ENCODE data around the gene CDKAL1.

The CDKAL1 gene

DNA sequence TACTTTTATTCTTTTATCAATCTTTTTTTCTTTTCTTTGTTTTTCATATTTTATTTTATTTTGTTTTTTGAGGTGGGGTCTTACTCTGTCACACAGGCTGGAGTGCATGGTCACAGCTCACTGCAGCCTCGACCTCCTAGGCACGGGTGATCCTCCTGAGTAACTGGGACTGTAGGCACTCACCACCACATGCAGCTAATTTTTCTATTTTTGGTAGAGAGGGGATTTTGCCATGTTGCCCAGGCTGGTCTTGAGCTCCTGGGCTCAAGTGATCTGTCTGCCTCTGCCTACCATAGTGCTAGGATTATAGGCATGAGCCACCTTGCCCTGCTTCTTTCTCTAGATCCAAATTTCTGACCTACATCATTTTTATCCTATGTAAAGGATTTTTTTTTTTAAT, 153.2 kb downstream of the CDKAL1 start:
- Histone ChIP-seq H3K4me3 (ENCODE audit: low read length) (no peak overlapping the region), H3K79me2 (ENCODE audit: low read length) (peaks cover 11% of the 10 kb centered on the region), H3K27ac (ENCODE audit: low read length) (no peak overlapping the region), H3K9me3 (ENCODE audit: insufficient read depth, low read length) (no peaks in the 10 kb centered on the region), H3K4me1 (ENCODE audit: low read length) (peaks cover 21% of the 10 kb centered on the region), H3K36me3 (replicated peaks; ENCODE audit: low read depth, low read length) (no peaks in the 10 kb centered on the region), H2AFZ (ENCODE audit: low read depth, low read length) (no peak overlapping the region), H3K4me2 (ENCODE audit: low read length) (peak overlapping the region; percentile 25; the same call in 1 of the 2 replicates), H3K27me3 (ENCODE audit: low read depth, low read length) (no peaks in the 10 kb centered on the region), H4K20me1 (ENCODE audit: insufficient read depth, low read length) (no peaks in the 10 kb centered on the region), H3K9ac (ENCODE audit: low read length) (no peak overlapping the region)
- no peak for TF ChIP-seq EZH2phosphoT487 (IDR thresholded peaks at IDR 0.05; ENCODE audit: low read depth)
- TF ChIP-seq, protein P1, sequence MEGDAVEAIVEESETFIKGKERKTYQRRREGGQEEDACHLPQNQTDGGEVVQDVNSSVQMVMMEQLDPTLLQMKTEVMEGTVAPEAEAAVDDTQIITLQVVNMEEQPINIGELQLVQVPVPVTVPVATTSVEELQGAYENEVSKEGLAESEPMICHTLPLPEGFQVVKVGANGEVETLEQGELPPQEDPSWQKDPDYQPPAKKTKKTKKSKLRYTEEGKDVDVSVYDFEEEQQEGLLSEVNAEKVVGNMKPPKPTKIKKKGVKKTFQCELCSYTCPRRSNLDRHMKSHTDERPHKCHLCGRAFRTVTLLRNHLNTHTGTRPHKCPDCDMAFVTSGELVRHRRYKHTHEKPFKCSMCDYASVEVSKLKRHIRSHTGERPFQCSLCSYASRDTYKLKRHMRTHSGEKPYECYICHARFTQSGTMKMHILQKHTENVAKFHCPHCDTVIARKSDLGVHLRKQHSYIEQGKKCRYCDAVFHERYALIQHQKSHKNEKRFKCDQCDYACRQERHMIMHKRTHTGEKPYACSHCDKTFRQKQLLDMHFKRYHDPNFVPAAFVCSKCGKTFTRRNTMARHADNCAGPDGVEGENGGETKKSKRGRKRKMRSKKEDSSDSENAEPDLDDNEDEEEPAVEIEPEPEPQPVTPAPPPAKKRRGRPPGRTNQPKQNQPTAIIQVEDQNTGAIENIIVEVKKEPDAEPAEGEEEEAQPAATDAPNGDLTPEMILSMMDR (IDR thresholded peaks at IDR 0.05; ENCODE audit: low read depth, low read length) = no peak

DNA sequence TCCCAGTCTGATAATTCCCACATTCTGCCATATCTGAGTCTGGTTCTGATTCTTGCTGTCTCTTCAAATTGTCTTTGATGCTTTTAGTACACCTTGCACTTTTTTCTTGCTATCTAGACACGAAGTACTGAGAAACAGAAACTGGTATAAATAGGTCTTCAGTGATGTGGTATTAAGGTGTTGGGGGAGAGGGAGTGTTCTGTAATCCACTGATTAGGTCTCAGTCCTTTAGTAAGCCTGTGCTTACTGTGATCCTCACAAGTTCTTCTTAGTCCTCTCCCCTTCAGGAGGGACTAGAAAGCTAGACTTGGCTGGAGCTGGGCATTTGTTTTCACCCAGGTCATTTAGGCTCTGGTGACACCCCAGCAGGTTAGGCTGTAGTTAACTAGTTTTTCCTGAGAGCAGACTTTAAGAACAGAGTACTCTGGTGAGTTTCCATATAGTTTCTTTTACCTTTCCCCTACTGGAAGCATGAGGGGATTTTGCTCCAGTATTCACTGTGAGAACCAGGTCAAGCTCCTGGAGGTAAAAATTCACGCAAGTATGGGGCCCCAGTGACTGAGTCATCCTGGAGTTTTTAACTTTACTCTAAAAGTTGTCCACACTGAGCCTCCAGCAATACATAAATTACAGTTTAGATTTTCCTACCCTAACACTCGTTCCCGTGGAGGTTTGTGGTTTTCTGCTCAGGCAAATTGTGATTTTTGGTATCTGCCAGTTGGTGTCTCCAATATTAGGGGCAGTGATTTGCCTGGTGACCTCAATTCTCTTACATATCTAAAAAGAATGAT, 154.6 kb downstream of the CDKAL1 start:
- Histone ChIP-seq H3K9ac (ENCODE audit: low read length) (no peak overlapping the region), H3K79me2 (ENCODE audit: low read length) (peaks cover 11% of the 10 kb centered on the region), H2AFZ (ENCODE audit: low read depth, low read length) (no peak overlapping the region), H3K27ac (ENCODE audit: low read length) (no peak overlapping the region), H3K36me3 (replicated peaks; ENCODE audit: low read depth, low read length) (no peaks in the 10 kb centered on the region), H3K4me1 (ENCODE audit: low read length) (peaks cover 21% of the 10 kb centered on the region), H3K4me3 (ENCODE audit: low read length) (no peak overlapping the region), H4K20me1 (ENCODE audit: insufficient read depth, low read length) (no peaks in the 10 kb centered on the region), H3K27me3 (ENCODE audit: low read depth, low read length) (no peaks in the 10 kb centered on the region), H3K4me2 (ENCODE audit: low read length) (peak overlapping the region; percentile 25), H3K9me3 (ENCODE audit: insufficient read depth, low read length) (no peaks in the 10 kb centered on the region)
- no peak for TF ChIP-seq EZH2phosphoT487 (IDR thresholded peaks at IDR 0.05; ENCODE audit: low read depth)
- TF ChIP-seq, protein P1 (IDR thresholded peaks at IDR 0.05; ENCODE audit: low read depth, low read length) = no peak

GRCh38 chr6:20691185-20691584, 156.9 kb downstream of the CDKAL1 start:
- TF ChIP-seq, protein P1 (IDR thresholded peaks at IDR 0.05; ENCODE audit: low read depth, low read length) = no peak
- TF ChIP-seq EZH2phosphoT487 (IDR thresholded peaks at IDR 0.05; ENCODE audit: low read depth) = no peak
- peaks cover 11% of the 10 kb centered on the region for H3K79me2 ChIP-seq (ENCODE audit: low read length)

DNA sequence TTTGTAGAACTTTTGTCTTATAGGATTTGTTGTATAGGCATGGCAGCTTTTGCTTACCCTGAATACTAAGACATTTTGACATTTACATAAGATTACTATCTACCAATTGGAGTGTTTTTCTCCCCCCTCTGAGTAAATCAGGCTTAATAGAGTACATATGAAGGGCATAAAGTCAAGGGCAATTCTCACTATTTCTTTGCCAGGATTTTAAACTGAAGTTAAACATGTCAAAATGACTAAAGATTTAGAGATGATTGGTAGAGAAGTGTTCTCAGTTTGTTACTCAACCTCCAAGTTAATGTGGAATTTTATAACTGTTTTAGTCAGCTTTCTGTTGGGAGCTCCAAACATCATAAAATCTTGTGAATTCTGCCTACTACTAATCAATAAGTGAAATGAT, 157.8 kb downstream of the CDKAL1 start:
- TF ChIP-seq, protein P1 (IDR thresholded peaks at IDR 0.05; ENCODE audit: low read depth, low read length) = no peak
- no peak for TF ChIP-seq EZH2phosphoT487 (IDR thresholded peaks at IDR 0.05; ENCODE audit: low read depth)
- Histone ChIP-seq H3K4me2 (ENCODE audit: low read length) (no peak overlapping the region), H3K36me3 (replicated peaks; ENCODE audit: low read depth, low read length) (no peaks in the 10 kb centered on the region), H3K9ac (ENCODE audit: low read length) (no peak overlapping the region), H3K4me3 (ENCODE audit: low read length) (no peak overlapping the region), H3K4me1 (ENCODE audit: low read length) (peaks cover 21% of the 10 kb centered on the region), H3K27me3 (ENCODE audit: low read depth, low read length) (no peaks in the 10 kb centered on the region), H3K9me3 (ENCODE audit: insufficient read depth, low read length) (no peaks in the 10 kb centered on the region), H2AFZ (ENCODE audit: low read depth, low read length) (no peak overlapping the region), H3K79me2 (ENCODE audit: low read length) (peaks cover 11% of the 10 kb centered on the region), H3K27ac (ENCODE audit: low read length) (no peak overlapping the region), H4K20me1 (ENCODE audit: insufficient read depth, low read length) (no peaks in the 10 kb centered on the region)

More at GRCh38 chr6:20691185-20691584, 156.9 kb downstream of the CDKAL1 start:
- no peaks in the 10 kb centered on the region for H3K9me3 ChIP-seq (ENCODE audit: insufficient read depth, low read length)
- H4K20me1 ChIP-seq (ENCODE audit: insufficient read depth, low read length) = no peaks in the 10 kb centered on the region
- no peaks in the 10 kb centered on the region for H3K27me3 ChIP-seq (ENCODE audit: low read depth, low read length)
- no peak overlapping the region for H3K9ac ChIP-seq (ENCODE audit: low read length)
- H3K4me2 ChIP-seq (ENCODE audit: low read length) = no peak overlapping the region
- peaks cover 21% of the 10 kb centered on the region for H3K4me1 ChIP-seq (ENCODE audit: low read length)
- H2AFZ ChIP-seq (ENCODE audit: low read depth, low read length) = no peak overlapping the region
- no peak overlapping the region for H3K4me3 ChIP-seq (ENCODE audit: low read length)
- no peaks in the 10 kb centered on the region for H3K36me3 ChIP-seq (replicated peaks; ENCODE audit: low read depth, low read length)
- H3K27ac ChIP-seq (ENCODE audit: low read length) = no peak overlapping the region
